Stimulated activated CD8-positive, alpha-beta memory T cell treated with anti-CD3 and anti-CD28 coated beads, Interleukin-7, amount 100 ng/mL, for 24 hours (primary cell): ENCODE results near the gene FKBP5.
"Not testable (repeated sequence)": the region's sequence is repeated elsewhere in the genome, so short reads cannot be mapped to it uniquely, and the experiment has no call there.

Experiments
- DNase-seq: peaks from one replicate; pipeline ENCODE4 v3.0.0-alpha.2; 2020; ENCODE audit warnings: low read depth

The FKBP5 gene

DNA sequence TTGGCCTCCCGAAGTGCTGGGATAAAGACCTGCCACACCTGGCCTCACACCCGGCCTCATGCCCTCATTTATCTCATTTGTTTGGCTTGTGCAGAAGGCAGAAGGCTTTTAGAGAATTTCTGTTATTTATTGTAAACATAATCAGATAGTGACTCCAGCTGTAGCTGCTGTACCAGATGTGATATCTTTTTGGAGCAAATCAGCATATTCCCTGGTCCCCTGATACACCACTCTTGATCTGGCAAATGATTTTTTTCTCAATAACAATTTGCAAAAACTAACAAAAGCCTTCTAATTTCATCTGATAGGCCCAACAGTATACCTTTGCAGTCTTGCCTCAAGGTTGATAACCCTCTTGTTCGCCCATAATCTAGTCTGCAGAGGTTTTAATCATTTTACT lies 149.5 kb downstream of the FKBP5 start:
- no peak for DNase-seq

DNA sequence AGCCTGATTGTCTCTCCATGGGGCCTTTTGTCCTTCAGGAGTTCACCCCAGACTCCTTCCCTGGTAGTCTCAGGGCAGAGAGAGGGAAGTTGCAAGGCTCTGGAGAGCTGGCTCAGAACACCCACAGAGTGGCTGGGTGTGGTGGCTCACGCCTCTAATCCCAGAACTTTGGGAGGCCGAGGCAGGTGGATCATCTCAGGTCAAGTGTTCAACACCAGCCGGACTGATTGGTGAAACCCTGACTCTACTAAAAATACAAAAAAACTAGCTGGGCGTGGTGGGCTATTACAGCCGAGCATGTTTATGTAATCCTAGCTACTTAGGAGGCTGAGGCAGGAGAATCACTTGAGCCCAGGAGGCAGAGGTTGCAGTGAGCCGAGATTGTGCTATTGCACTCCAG lies 152.9 kb downstream of the FKBP5 start:
- not testable (repeated sequence) for DNase-seq

DNA sequence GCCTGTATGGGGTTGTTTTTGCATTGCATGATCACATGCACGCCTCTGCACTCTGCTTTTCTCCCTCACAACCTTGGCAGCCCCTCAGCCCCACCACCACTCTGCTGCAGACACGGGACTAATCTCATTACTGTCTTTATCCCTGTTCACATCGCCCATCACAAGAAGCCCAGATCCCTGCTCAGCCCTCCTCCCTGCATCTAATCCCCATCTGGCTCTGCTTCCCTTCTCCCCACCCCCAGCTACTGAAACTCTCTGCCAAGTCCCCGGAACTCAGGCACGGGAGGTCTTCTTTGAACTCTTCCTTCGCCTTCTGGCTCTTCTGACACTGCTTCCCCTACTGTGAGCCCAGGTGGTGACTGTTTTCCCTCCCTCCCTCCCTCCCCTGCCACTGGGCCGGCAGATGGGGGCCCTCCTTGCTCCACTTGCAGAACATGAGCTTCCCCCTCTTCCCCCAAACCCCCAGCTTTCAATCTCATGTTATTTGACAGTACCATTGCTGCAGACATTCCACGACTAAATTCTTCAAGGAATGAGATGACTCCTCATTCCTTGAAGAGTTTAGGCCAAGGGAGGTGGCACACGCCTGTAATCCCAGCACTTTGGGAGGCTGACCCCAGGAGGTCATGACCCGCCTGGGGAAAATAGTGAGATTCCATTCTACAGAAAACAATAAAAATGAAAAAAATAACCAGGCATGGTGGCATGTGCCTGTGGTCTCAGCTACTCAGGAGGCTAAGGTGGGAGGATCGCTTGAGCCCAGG lies 154.1 kb downstream of the FKBP5 start:
- no peak for DNase-seq

DNA sequence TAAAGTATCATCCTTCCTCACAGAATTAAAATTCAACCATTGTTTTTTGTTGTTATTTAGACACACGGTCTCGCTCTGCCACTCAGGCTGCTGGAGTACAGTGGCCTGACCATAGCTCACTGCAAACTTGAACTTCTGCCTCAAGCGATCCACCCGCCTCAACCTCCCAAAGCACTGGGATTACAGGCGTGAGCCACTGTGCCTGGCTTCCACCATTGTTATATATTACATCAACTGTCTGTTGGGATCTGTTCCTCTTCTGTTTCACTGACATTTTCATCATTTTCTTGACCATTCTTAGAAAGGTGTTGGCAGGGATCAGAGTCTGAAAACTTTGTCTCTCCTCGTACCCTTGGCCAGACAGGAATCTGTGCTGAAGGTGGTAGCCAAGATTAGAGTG lies 154.7 kb downstream of the FKBP5 start:
- no peak for DNase-seq

DNA sequence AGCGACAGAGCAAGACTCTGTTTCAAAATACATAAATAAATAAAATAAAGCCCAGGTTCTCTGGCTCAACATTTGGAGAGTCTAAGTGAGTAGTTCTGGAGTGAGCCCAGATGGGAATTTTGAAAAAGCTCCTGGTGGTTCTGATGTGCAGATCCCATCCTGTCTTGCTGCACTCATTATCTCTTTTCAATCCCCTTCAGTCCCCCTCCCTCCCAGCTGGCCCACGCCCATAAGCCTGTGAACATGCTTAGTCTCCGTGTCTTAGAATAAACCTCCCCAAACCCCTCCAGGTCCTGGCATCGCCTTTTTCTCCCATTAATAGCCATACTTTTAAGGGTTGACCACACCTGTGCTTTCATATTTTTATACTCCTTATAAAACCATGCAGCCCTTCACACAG lies 156.6 kb downstream of the FKBP5 start:
- DNase-seq = no peak

DNA sequence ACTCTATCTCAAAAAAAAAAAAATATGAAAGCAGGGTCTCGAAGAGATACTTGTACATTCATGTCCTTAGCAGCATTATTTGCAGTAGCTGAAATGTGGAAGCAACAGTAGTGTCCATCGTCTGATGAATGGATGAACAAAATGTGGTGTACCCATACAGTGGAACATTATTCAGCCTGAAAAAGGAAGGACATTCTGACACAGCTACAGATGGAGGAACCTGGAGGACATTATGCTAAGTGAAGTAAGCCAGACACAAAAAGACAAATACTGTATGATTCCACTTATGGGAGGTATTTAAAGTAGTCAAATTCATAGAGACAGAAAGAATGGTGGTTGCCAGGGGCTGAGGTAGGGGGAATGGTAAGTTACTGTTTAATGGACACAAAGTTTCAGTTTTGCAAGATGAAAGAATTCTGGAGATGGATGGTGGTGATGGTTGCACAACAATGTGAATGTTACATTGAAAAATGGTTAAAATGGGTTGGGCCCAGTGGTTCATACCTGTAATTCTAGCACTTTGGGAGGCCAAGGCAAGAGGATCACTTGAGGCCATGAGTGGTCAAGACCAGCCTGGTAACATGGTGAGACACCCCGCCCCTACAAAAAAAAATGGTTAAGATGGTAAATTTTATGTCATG lies 164.2 kb downstream of the FKBP5 start:
- DNase-seq = no peak
